AG08396 (cell line): Measurements from ENCODE around the gene MAGI2.
A peak's percentile ranks its signal among the peaks of the same experiment; 100 is the strongest.
"Not testable (repeated sequence)": the region's sequence is repeated elsewhere in the genome, so short reads cannot be mapped to it uniquely, and the experiment has no call there.

ENCODE experiments used
- DNase-seq: peaks from one replicate; pipeline ENCODE4 v3.0.0; 2012; ENCODE audit warnings: low spot score, mixed read lengths

Gene MAGI2

DNA sequence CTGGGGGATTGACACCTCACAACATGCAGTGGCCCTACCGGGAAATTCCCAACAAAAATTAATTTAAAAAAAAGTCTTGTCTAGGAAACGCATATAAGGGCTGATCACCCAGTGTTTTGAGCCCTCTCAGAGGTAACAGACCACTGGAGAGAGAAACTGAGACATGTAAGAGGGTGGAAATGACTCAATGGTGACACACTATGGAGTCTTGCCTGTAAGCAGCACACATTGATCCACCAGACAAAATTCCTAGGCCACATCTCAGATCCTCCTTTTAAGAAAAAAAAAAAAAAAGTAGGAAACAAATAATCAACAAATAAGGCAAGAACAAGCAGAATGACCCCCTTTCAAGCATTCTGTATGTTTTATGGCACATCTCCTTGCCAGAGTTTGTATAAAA is 296.2 kb downstream of the MAGI2 start:
- DNase-seq, result no peak

DNA sequence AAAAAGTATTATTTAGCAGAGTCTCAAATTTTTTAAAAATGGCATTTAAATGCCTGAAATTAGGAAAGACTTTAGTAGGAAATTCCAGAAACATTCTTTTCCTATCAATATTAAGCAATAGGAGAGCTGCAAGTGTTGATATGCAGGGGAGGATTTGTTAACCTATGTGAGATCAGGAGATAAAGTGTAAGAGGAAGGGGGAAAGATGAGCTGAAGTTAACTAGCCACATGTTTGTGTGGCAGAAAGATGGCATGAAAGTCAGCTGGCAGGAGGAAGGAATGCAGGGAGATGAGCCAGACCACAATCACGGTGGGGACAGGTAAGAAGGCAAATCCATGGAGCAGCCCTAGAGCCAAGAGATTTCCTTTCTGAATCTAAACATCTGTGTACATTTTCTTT is 303.6 kb downstream of the MAGI2 start:
- no peak for DNase-seq

DNA sequence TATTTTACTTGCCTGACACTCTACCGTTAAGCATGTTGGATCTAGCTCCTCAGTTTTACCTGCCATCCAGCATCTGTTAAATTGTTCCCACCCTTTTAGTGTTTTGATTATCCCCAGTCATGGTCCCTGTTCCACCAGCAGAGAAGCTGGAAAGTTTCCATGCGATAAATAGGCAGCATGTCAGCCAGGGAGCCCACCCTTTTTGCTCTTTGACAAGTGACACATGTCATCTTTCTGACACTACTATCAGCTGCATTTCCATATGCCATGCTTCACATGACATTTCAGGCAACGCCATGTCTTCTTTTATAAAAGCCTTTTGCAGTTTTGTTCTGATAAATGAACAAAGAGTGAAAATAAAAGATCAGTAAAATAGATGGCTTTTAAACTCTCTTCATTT is 310.8 kb downstream of the MAGI2 start:
- DNase-seq, result no peak

DNA sequence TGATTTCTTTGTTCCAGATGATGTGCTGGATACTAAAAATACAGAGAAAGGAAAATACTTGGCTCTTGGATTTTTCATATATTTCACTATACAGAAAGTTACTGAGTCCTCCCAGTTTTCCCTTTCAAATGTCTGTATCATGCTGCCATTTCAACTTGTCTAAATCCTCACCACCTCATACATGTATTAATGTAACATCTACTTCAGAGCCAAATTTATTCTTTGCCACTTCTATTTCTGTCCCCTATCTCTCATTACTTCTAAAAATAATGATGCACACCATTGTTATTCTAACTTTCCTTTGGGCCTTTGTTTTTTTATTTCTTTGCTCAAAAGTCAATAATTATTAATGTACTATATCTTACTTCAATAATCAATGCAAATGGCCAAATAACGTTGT is 312.2 kb downstream of the MAGI2 start:
- DNase-seq, result no peak

DNA sequence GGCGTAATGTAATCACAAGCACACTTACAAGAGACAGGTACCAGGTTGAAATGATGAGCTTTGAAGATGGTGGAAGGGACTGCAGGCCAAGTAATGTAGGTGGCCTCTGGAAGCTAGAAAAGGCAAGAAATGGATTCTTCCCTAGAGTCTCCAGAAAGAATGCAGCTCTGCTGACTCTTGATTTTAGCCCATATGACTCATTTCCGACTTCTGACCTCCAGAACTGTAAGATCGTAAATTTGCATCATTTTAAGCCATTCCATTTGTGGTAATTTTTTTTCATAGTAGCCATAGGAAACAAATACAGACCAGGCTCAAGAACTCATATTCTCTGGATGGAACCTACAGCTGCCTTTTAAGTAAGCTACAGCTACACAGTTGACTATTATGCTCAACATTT is 315.5 kb downstream of the MAGI2 start:
- DNase-seq, result no peak

DNA sequence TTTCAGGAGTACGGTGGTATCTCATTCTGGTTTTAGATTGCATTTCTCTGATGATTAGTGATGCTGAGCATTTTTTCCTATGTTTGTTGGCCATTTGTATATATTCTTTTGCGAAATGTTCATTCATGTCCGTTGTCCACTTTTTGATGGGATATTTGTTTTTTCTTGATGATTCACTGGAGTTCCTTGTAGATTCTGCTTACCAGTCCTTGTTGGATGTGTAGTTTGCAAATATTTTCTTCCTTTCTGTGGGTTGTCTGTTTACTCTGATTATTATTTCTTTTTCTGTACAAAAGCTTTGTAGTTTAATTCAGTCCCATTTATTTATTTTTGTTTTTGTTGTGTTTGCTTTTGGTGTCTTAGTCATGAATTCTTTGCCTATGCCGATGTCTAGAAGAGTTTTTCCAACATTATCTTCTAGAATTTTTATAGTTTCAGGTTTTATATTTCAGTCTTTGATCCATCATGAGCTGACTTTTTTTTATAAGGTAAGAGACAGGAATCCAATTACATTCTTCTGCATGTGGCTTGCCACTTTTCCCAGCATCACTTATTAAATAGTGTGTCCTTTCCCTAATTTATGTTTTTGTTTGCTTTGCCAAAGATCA is 320.5 kb downstream of the MAGI2 start:
- DNase-seq, result no peak

DNA sequence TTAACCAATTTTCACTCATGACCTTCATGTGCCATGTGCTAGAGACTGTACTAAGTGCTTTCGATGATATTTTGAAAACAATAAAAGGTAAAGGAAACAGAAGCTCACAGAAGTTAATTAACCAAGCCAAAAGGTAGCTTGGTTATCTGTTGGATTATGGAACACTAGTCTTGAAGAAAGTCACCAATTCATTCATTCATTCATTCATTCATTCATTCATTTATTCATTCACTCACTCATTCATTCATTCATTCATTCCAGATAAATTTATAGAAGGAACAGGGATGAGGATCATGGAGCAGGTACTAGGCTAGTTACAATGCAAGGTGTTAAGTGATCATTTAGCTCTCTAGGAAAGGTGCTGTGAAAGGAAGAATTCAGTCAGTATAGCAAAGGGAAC is 322.8 kb downstream of the MAGI2 start:
- no peak for DNase-seq

DNA sequence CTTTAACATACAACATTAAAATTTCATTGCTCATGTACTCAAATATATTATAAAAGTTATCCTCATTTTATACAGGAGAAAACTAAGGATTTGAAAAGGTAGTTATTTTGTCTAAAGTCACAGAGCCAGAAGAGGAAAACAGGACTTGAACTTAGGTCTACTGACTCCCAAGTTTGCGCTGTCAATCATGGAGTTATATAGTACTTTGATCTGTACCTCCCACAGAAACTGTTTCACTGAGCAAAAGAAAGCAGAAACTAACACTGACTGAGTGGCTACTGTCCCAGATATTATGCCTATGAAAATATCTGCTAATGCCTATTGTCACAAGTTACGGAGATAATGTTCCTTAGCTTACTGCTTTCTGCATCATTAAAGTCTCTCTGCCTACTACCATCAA is 329.1 kb downstream of the MAGI2 start:
- no peak for DNase-seq

DNA sequence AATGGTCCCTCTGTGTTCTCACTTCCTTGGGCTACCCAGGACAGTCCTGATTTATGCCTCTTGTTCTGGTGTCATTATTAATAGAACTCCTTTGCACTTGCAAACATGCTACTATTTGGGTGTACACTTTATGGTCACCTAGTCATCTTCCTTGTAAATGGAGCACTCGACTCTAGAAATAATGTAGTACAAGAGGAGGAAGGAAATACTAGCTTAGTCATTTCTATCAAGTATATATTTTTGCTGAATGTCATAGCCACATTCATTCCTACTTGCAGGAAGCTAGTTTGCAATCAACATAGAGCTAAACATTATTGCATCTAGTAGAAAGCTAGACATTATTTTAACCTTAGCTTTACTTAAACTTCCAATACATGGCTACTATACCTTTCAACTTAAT is 335.3 kb downstream of the MAGI2 start:
- no peak for DNase-seq

DNA sequence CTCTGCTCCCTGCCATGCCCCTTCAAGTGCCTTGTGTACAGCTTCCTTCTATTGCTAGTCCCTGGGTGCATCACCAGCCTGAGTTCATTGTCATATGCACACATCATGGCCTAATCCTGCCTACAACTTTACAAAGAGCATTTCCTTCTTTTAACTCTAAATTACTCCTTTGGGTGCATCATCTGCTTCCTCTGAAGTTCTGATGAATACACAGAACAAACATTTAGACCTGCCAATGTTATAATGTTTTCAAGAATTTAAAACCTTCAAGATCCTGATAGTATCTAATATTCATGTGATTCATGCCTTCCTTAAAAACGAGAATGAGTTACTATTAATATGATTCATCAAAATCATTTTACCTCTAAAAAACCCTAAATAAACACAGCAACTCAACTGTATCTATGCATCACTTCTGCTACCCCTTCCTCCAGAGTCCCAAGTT is 357.1 kb downstream of the MAGI2 start:
- DNase-seq, result peak; percentile 14

DNA sequence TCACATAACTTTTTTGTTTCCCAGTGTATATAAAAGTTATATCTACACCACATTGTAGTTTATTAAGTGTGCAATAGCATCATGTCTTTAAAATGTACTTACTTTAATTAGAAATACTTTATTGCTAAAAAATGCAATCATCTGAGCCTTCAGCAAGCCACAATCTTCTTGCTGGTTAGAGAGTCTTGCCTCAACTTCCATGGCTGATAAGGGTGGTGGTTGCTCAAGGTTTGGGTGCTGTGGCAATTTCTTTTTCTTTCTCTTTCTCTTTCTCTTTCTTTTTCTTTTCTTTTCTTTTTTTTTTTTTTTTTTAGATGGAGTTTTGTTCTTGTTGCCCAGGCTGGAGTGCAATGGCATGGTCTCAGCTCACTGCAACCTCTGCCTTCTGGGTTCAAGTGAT is 360.0 kb downstream of the MAGI2 start:
- no peak for DNase-seq

DNA sequence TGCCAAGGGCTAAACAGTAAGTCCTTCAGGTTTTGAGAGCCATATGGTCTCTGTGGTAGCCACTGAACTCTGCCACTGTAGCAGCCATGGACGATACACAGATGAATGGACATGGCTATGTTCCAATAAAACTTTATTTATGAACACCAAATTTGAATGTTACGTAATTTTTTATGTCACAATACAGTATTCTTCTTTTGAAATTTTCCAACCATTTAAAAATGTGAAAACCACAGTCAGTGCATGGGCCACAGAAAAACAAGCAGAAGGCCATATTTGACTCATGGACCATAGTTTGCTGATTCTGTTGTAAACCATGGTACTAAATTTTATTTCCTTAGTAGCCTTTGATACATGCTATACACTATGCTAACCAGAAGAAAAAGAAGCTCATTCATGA is 361.8 kb downstream of the MAGI2 start:
- DNase-seq, result no peak

DNA sequence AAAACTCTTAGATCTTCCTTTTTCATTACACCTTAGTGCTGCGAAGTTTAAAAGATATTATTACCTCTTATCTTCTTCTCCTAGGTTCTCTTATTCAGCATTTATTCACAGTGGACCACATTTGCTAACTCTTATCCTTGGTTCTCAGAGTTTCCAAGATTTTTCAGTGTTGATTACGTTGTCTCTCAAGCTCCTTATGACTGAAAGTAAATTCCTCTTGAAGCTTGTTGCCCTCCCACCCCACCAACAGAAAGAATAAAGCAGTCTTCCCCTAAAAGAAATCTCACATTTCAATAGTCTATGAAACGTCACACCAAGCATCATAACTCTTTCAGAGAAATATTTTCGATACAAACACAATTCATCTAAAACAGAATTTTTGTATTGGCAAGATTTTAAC is 362.5 kb downstream of the MAGI2 start:
- no peak for DNase-seq

DNA sequence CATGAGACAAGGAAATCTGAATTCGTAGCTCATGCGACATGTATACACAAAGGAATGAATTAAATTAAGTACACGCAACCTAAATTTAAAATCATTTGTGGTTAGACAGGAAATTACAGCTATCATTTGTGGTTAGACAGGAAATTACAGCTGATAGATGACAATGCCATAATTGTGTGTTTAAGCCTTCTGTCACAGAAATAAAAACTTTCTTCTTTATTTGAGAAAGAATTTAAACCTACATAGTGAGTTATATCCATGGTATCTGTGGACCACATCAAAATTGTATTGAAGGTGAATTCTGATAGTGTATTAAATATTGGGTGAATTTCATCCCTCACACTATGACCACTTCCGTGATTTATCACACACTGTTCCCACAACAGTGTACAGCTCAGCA is 362.9 kb downstream of the MAGI2 start:
- DNase-seq, result no peak

DNA sequence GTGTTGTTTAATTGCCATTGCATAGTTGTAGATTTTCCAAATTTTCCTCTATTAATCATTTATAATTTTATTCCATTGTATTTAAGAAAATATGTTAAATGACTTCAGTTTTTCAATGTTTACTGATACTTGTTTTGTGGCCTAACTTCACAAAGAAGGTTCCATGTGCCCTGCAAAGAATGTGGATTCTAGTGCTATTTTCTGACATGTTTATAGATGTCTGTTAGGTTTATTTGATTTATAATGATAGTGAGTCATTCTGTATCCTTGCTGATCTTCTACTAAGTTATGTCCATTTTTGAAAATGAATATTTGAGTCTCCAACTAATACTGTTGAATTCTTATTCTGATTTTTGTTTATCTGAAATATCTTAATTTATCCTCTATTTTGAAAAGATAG is 369.0 kb downstream of the MAGI2 start:
- no peak for DNase-seq

DNA sequence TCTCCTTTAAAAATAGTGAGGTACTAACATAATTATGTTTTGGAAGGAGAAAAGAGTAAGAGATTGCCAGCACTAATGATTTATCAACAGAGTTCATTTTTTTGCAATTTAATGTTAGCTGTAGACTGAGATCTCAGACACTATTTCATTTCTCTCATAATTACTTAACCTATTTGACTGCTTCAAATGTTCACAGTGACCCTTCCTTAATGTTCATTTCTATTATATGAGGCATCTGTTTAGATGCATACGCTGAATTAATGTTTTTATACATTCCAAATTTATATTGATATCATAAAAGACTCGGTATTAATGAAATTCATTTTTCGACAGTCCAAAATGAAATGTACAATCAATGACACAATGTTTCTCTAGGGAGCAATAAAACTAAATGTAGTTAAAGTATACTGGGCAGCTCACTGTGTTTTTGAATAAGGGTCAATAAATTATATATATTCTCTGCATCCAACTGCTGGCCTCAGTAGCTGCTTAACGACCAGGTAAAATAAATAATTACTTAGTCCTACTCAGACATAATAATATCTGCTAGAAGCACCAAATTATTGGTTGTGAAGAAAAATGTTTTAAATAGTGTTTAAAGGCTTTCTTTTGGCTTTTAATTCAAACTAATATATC is 373.4 kb downstream of the MAGI2 start:
- no peak for DNase-seq

DNA sequence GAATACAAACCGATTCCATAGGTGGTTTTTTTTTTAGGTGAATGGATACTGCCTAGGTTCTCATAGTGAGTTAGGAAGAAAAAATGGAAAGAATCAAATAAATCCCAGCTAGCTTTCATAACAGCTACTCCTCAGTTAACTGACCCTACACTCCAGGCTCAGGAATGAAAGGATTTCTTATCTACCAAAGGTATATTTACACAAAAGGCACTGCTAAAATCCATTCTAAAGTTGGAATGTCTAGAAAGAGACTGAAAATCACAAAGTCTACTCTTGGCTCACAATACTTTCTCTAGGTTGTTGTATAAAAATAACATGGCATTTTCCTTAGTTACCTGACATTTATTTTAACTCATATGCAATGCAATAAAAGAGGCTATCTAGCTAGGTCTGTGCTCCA is 375.2 kb downstream of the MAGI2 start:
- DNase-seq, result no peak

DNA sequence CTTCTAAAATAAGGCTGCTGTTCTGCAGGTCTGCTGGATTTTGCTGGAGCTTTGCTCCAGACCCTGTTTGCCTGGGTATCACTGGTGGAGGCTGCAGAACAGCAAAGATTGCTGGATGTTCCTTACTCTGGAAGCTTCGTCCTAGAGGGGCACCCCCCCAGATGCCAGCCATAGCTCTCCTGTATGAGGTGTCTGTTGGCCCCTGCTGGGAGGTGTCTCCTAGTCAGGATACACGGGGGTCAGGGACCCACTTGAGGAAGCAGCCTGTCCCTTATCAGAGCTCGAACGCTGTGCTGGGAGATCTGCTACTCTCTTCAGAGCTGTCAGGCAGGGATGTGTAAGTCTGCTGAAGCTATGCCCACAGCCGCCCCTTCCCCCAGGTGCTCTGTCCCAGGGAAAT is 382.3 kb downstream of the MAGI2 start:
- DNase-seq, result not testable (repeated sequence)

DNA sequence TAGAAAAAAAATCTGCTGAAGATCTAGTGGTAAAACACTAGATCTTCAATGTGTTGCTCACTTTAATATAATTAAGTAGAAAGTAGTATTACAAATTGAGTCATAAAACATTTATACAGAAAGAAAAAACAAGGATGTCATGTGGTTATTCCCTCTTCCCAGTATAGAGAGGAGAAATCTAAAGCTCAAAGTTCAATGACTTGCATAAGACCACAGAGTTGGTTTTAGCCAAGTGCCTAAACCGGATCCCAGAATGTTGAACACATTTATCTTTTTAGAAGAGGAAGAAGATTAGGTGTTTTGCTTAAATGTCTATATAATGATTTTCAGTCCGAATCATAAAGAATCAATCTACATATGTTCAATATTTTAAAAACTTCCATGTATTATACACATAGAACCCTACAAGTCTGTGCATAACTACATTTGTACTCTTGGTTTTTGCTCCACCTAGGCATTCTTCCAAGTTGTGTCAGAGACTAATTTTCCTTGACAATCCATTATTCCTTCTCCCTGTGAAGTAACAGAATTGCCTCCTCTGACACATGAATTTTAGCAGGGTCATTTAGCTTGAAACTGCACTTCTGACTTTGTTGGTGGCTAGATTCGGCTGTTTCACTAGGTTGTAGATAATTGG is 389.2 kb downstream of the MAGI2 start:
- DNase-seq, result no peak

DNA sequence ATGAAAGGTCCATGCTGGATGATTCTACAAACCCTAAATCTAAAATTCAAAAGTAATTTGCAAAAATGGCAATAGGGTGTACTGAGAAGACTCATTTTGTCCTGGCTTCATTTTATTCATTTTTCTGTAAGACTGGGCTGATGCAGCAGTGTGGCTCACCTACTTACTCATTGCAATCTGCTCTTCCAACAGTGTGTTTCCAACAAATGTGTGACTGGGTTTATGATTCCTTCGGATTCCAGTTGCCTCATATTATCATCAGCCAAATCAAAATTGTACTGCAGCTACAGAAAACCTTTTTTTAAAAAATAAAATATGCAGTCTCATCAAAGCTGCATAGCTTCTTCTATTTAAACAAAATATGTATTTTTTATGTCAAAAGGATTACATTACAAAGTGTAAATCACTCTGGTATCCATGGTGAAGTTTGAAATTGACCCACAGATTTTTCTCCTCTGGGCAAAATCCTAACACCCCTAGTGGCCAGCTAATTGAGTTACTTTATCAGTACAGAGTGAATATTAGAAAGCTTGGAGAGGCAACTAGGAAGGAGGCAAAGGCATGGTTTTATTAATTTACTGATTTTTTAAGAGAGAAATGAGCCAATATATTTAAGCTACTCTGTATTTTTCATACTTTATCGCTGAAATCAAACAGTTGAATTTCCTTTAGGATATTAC is 390.3 kb downstream of the MAGI2 start:
- peak; percentile 8 for DNase-seq

DNA sequence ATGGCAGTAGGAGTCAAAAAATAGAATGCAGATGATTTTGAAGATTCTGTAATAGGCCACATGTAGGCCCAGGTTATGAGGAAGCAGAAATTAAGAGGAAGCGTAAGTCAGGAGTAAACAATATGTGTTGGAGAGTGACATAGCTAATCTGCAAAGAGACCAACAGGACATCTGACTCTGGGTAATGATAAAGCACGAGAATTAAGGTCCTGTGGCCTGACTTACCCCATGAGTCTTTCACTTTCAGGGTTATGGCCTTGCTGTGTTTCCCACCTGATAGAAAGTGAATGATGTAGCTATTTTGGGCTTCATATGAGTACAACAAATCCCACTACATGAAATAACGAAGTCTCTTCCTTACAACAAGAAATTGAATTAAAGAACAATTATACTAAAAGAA is 393.0 kb downstream of the MAGI2 start:
- no peak for DNase-seq

DNA sequence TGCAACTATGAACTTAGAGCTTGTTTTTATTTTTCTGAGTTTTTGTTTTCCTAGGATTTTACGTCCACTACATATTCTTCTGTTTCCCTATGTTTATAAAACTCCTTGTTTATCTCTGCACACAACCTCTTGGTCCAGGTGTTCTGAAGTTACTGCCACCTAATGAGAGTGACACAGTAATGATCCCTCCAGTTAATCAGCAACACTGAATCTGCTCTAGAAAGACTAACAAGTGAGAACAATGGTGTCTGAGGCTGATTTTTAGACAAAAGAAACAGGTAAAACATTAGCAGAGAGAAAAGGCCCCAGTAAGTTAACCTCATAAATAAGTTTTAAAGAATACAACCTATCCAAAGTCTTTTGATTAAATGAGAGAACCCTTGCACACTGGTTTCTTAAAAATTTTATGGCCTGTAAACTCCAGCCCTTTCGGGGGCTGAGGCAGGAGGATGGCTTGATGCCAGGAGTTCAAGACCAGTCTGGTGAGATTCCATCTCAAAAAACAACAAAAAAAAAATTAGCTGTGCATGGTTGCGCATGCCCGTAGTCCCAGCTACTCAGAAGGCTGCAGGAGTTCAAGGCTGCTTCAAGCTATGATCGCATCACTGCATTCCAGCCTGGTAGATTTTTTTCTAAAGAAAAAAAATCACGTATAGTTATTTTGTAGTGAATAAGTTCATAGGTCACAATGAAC is 397.6 kb downstream of the MAGI2 start:
- no peak for DNase-seq

DNA sequence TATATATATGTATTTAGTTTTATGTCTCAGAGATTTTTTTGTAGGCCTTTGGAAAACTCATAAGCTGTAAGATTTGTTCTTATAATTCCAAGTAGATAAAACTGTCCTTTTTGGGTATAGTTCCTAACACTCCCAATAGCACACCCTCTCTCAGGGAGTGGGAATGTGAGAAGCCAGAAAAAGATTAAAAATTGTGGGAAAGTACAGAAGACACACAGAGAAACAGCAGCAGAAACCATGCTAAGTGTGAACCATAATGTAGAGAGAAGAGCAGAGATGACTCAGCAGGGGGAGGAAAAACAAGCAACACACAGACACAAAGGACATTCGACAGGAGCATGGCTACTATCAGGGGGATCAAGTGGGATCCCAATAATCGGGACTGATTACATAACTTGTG is 401.6 kb downstream of the MAGI2 start:
- no peak for DNase-seq
